Activated CD4-positive, alpha-beta T cell treated with anti-CD3 and anti-CD28 coated beads, Interleukin-2, amount 50 U/mL, for 48 hours (primary cell): ENCODE results near the gene LMF1.
"Not testable (repeated sequence)": the region's sequence is repeated elsewhere in the genome, so short reads cannot be mapped to it uniquely, and the experiment has no call there.

Experiments used
- DNase-seq, 2 experiments: peaks; one replicate each; pipeline ENCODE4 v3.0.0-alpha.2; 2020

The LMF1 gene

DNA sequence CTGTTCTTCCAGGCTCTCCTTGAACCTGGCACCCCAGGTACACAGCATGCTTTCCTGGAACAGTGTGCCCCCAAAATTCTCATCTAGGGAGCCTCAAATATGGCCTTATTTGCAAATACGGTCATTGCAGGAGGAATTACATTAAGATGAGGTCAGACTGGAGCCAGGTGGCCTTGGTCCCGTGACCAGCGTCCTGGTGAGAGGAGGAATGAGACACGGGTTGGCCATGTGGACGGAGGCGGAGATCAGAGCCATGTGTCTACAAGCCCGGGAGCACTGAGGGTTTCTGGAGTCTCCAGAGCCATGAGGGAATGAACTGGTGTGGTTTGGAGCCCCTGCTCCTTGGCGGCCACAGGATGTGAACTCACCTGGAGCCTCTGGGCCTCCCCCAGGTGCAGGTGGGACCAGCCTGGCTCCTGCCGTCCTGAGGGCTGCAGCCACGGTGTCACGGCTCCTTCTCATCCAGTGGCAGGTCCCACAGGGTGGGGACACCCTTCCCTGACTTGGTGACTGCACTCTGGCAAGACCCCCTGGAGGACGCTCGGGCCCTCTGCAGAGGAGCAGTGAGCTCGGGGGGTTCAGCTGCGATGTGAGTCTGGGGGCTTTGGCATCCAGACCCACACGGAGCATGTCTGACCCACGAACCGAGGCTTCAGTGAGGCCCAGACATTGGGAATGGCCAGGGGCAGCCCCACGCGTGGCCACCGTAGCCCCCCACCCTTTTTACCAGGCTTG is 148.4 kb downstream of the LMF1 start:
- no peak for DNase-seq

DNA sequence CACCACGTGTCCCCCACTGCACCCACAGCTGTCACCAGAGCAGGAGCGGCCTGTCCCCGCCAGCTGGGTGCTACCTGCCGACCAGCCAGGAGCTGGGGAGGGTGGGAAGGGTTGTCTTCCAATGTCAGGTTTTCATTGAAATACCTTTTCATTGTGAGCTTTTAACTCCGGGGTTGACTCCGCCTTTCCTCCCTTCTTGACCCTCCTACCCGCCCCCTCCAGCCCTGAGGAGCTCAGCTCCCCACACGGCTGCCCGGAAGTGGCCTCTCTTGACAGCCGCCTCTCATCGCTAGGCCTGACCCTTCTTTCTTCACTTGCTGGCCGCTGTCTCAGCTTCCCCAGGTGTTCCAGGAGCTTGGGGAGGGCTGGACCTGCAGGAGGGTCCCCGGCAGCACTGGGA is 149.0 kb downstream of the LMF1 start:
- no peak for DNase-seq

DNA sequence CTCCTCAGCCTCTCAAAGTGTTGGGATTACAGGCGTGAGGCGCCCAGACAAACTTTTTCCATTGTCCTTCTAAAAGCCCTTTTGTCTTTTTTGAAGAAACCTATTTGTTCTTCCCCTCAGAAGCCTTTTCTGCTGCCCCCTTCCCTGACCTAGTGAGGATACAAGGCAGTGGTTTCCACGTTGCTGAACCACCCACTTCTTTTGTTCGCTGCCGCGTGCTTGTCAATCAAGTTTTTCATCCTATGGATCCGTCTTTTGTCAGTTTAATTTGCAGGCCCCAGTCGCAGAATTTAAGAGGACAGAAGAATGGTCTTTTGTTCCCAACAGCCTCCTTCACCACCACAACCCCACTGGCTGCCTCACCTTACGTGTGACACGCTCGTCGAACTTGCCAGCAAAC is 150.0 kb downstream of the LMF1 start:
- DNase-seq = no peak

DNA sequence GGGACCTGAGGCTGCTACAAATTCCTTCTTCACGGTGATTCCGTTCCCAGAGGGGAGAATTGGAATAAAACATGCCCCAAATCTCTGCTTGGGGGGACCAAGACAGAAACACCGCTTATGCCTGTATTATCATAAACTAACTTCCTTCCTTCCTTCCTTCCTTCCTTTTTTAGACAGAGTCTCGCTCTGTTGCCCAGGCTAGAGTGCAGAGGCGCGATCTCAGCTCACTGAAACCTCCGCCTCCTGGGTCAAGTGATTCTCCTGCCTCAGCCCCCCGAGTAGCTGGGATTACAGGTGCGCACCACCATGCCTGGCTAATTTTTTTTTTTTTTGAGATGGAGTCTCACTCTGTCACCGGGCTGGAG is 150.8 kb downstream of the LMF1 start:
- DNase-seq = not testable (repeated sequence)

- no peak for DNase-seq
Observed at GRCh38 chr16:819336-820043, 151.3 kb downstream of the LMF1 start.

DNA sequence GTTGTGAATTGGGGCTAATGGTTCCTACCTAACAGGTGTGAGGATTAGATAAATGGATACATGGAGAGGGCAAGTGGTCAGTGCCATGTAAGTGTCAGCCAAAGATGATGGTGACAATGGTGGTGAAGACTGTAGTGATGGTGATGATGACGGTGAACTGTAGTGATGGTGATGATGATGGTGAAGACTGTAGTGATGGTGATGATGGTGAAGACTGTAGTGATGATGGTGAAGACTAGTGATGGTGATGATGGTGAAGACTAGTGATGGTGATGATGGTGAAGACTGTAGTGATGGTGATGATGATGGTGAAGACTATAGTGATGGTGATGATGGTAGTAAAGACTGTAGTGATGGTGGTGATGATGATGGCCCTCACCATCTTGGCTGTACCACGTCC is 152.2 kb downstream of the LMF1 start:
- DNase-seq = no peak

GRCh38 chr16:818132-818531 is 152.7 kb downstream of the LMF1 start:
- DNase-seq = no peak

DNA sequence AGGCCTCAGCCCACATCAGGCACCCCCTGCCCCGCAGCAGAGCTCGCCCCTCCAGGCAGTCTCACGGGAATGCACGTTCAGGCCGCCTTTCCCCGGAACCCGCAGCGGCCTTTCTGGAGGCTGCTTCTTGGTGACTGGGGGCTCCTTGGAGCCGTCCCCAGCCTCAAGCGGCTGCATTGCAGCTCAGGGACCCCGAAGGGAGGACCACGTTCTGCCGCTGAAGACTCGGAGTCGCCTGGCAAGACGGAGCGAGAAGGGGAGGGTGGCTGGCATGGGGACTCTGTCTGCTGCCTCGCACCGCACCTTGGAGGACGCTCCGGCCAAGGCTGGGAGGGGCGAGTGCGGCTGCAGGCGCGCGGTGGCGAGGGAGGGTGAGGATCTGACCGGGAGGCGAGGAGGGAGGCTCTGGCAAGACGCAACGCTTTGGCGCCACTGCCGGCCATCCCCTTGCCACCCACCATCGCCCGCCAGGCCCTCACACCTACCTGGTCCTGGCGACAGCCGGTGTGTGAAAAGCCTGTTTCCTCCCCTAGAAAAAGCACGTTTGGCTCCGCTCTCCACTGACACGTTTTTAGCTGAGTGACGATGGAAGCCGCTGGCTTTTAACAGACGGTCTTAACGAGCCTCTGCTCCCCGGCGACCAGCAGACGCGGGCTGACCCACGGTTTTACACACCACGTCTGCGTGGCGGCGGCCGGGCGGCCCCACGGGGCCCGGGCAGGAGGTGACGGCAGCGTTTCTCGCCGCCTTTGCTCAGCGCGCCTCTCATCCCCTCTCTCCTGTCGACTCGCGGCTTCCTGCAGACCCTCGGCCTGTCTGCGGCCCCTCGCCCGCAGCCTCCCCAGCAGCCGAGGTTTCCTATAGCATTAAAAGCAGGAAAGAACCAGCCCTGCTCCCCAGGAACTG is 153.5 kb downstream of the LMF1 start:
- DNase-seq = no peak

- DNase-seq = no peak
Observed at GRCh38 chr16:815861-816260, 154.9 kb downstream of the LMF1 start.

GRCh38 chr16:814974-815373 is 155.8 kb downstream of the LMF1 start:
- no peak for DNase-seq

DNA sequence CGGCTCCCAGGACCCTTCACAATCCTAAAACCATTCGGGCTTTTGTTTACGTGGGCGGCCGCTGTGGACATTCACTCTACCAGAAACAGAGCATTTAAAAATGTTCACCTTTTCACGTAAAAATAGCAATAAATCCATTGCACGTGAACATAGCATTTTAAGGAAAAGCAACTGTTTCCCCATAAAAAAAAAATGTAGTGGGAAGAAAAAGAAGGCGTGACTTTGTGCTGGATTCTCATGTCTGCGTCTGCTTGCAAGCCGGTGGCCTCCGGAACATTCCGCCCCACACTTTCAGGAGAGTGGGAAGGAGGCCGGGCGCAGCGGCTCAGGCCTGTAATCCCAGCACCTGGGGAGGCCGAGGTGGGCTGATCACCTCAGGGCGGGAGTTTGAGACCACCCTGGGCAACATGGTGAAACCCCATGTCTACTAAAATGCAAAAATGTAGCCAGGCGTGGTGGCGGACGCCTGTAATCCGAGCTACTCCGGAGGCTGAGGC is 156.8 kb downstream of the LMF1 start:
- no peak for DNase-seq

DNA sequence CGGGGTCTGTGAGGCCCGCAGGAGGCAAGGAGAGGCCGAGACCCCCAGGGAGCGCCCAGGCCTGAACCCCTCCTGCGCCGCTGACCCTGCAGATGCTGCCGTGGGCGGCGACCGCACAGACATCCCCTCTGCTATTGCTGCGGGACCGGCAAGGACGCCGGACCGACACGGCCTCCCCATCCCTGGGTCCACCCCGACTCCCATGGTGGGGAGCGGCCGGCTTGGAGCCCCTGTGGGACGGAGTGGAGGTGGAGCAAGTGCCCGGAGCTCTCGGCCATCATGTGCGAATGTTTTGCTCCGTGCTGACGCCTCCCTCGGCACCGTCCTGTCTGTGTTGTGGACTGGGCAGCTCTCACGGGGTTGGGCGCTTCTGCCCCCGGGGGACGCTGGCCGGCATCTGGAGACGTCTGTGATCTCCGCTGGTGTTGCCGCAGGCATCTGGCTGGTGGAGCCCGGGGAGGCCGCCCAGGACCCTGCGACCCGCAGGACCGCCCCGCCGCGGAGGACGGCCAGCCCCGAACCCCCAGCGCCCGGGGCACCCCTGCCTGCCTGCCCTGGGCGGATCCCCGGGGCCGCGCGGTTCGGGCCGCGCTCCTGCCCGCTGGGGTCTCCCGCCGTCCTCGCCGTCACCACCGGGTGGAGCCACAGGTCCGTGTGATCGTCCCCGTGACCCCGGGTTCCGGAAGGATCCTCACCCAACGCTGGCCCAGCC is 157.4 kb downstream of the LMF1 start:
- DNase-seq = peak; percentile 62 to 69

- no peak for DNase-seq
Observed at GRCh38 chr16:808085-808386, 162.7 kb downstream of the LMF1 start.

GRCh38 chr16:807347-808084 is 163.3 kb downstream of the LMF1 start:
- DNase-seq = peak; percentile 90 to 91

- DNase-seq = no peak
Observed at GRCh38 chr16:805474-805873, 165.3 kb downstream of the LMF1 start.

DNA sequence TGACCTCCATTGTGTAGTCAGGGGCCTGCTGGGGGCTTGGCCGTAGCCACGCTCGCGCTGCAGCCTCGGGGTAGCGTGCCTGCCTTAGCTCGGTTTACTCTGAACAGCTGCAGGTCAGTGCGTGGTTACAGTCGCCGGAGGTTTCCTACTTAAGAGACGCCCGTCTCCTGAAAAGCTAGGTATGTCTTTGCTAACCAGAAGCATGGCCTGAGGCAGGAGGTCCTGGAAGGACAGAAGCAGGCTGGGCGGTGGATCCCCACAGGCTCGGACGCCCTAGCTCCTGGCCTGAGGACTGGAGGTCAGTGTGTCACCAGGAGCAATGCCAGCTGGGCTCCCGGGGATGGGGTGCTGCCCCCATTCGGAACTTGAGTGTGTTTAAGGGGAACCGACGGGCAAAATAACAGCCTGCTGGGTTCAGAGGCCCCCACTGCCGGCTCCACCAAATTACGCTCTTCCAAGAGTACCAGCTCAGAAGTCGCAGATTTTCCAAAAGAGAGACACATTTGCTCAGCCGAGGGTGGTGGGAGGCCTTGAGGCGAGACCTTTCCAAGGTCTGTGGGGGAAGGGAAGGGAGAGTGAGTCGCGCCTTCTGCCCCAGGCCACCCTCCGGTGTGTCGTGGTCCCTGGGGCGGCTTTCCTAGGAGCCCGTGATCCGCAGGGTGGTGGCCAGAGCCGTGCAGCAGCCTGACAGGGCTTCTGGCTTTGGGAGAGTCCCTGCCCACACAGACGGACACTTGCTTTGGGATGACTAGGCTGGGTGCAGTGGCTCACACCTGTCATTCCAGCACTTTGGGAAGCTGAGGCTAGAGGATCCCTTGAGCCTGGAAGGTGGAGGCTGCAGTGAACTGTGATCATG is 166.4 kb downstream of the LMF1 start:
- DNase-seq = no peak

- DNase-seq = no peak
Observed at GRCh38 chr16:803754-804080, 167.1 kb downstream of the LMF1 start.
